HG03095 (cell line): ENCODE measurements around the gene GATB.
"Not testable (repeated sequence)": the region's sequence is repeated elsewhere in the genome, so short reads cannot be mapped to it uniquely, and the experiment has no call there.

Source experiments
- ATAC-seq: cut with Tn5 transposase; IDR thresholded peaks from one replicate; pipeline ENCODE4 v1.9.1; 2021; ENCODE audit warnings: moderate library complexity; ENCODE audit not compliant: unreplicated experiment

The GATB gene

GRCh38 chr4:151736361-151736760 lies 24.4 kb downstream of the GATB start:
- no peak for ATAC-seq

- not testable (repeated sequence) for ATAC-seq
These were observed 29.1 kb downstream of the GATB start for GRCh38 chr4:151731670-151732069.

- ATAC-seq = no peak
These were observed 30.9 kb downstream of the GATB start for GRCh38 chr4:151729731-151730559.

- ATAC-seq = no peak
These were observed 32.1 kb downstream of the GATB start for GRCh38 chr4:151728679-151729078.

- no peak for ATAC-seq
These were observed 32.8 kb downstream of the GATB start for GRCh38 chr4:151728006-151728405.

- no peak for ATAC-seq
These were observed 33.4 kb downstream of the GATB start for GRCh38 chr4:151727365-151727764.

- no peak for ATAC-seq
These were observed 35.7 kb downstream of the GATB start for GRCh38 chr4:151725087-151725486.

GRCh38 chr4:151721916-151722315 lies 38.9 kb downstream of the GATB start:
- ATAC-seq = no peak

GRCh38 chr4:151721466-151721865 lies 39.3 kb downstream of the GATB start:
- ATAC-seq = no peak

- no peak for ATAC-seq
These were observed 40.9 kb downstream of the GATB start for GRCh38 chr4:151719956-151720334.

- ATAC-seq = no peak
These were observed 41.5 kb downstream of the GATB start for GRCh38 chr4:151718984-151719955.

- ATAC-seq = no peak
These were observed 42.7 kb downstream of the GATB start for GRCh38 chr4:151717909-151718628.

- ATAC-seq = no peak
These were observed 43.5 kb downstream of the GATB start for GRCh38 chr4:151717314-151717713.

GRCh38 chr4:151716324-151716723 lies 44.5 kb downstream of the GATB start:
- no peak for ATAC-seq

GRCh38 chr4:151715881-151716280 lies 44.9 kb downstream of the GATB start:
- no peak for ATAC-seq

GRCh38 chr4:151712777-151713176 lies 48.0 kb downstream of the GATB start:
- ATAC-seq = no peak

GRCh38 chr4:151711646-151712045 lies 49.2 kb downstream of the GATB start:
- no peak for ATAC-seq

GRCh38 chr4:151709587-151709986 lies 51.2 kb downstream of the GATB start:
- ATAC-seq = no peak

- no peak for ATAC-seq
These were observed 51.7 kb downstream of the GATB start for GRCh38 chr4:151709071-151709470.

- ATAC-seq = no peak
These were observed 52.7 kb downstream of the GATB start for GRCh38 chr4:151708100-151708499.

- no peak for ATAC-seq
These were observed 57.4 kb downstream of the GATB start for GRCh38 chr4:151703401-151703800.
